ENCODE results near the gene LYSMD2.

GRCh38 chr15:51714162-51714561 is 23.3 kb downstream of the LYSMD2 start:
- TF ChIP-seq CTCF (IDR thresholded peaks at IDR 0.05) (no peak), POLR2A (IDR thresholded peaks at IDR 0.05) (no peak)

All from right lobe of liver (tissue), 4 donors.